Frontal cortex (tissue), 4 donors: ENCODE data around the gene SRRM2. TPM values are rescaled to one million over a fixed set of nuclear protein-coding genes. Genes with fewer than 3 reads are reported as not detected.
A peak's percentile ranks its signal among the peaks of the same experiment; 100 is the strongest.

ENCODE experiments used
- DNase-seq, 2 donors: peaks; one replicate each; pipeline ENCODE4 v3.0.0; 2012; ENCODE audit warnings: low spot score in 2 of 2
- FAIRE-seq: peaks from 2 replicates; lab custom pipeline; 2012; peaks lifted over from hg19 to GRCh38; lab: Jason Lieb, UNC
- total RNA-seq: library from RNA; depleted of rRNA; stranded (reverse); fragments of >200 nt; gene quantifications from one replicate; pipeline ENCODE4 v1.2.3, GENCODE V29; 2014
- donor health status: control.
- donor health status: control.
- donor health status: control.

SRRM2 gene
- total RNA-seq, 1 donor from 2014 or later: 40.8 TPM

GRCh38 chr16:2773188-2773968 is 20.9 kb downstream of the SRRM2 start:
- FAIRE-seq (no peak), DNase-seq (no peak)

DNA sequence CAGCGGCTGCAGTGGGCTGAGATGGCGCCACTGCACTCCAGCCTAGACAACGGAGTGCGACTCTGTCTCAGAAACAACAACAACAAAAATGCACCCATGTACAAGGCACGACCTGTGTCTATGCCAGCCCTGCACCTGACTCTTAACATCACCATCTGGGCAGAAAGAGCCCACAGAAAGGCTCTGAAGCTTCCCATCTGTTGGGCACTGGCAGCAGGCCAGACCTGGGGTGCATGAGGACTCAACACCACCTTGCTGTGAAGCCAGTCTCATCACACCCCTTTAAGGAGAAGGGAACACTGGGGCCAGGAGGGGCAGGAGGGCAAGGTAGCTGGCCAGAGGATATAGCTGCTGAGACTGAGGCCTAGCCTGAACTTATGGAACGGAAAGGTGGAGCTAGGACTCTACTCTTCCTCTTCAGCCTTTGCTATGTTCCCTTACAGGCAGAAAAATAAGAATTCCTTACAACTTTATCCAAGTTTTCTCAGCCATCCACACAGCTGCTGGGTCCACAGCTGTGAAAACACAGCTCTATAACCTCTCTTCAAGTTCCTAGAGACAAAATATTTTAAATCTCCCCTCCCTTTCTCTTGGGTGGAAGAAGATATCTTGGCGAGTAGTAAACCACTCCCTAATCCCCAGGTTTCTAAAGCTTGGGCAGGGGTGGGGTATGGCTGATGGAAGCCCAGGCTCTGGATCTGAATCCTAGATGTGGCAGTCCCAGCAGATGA is 21.9 kb downstream of the SRRM2 start:
- FAIRE-seq (no peak), DNase-seq (no peak)

- FAIRE-seq (no peak), DNase-seq (no peak)
Measured at GRCh38 chr16:2775131-2775716, 22.8 kb downstream of the SRRM2 start.

DNA sequence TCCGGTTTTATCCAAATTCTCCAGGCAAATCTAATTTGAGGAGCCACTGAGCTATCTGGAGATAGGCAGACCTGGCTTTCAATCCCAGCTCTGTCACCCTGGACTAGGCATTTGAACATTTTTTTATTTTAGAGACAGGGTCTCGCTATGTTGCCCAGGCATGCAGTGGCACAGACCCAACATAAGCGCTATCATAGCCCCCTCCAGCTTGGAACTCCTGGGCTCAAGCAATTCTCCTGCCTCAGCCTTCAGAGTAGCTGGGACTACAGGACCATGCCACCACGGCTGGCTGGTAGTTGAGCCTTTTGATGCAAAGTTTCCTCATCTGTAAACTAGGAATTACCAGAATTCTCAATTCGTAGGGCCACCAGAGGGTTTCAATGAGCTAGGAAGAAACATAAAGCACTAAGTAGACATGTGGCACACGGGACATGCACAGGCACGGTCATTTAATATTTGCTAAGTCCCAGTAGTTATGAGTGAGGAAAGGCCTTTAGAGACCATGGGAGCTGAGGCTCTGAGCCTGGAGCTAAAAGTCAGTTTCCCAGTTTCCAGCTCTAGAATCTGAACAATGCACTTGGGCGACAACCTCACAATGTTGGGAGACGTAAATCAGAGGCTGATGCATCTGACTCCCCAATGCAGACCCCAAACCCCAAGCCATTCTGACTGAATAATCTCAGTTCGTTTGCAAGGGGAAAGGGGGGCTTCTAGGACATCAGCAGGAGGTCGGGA is 23.5 kb downstream of the SRRM2 start:
- DNase-seq: no peak
- FAIRE-seq: no peak

DNA sequence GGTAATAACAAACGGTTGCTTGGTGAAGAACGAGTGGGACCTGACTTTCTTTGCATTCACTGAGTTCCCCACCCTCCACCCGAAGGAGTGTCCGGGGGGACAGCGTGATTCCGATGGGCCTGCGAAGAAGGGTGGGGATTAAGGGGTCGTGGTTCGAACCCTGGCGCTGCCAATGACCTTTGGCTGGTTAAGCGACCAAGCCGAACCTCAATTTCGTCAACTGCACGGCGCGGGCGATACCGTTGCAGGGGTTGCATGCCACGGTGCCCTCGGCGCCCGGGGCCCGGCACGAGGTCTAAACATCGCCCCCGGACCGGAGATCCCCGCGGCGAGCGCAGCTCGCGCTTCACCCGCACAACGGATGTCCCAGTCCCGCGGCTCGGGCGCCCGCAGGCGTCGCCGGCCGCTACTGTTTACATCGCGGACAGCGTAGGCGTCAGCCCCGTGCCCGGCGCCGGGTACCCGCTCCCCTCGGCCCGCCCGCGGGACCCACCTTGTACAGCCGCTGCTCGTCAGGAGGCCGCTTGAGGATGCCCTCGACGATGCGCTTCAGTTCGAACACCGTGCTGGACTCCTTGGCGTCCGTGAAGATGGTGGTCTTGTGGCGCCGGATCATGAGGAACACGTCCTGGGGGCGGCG is 24.2 kb downstream of the SRRM2 start:
- DNase-seq: peak in 1 of 2 donors; percentile 59
- FAIRE-seq: no peak

- DNase-seq (peak; percentile 97 to 98), FAIRE-seq (no peak)
Measured at GRCh38 chr16:2777231-2777902, 24.9 kb downstream of the SRRM2 start, which contains the start of gene ELOB. ELOB (minus strand) TSS chr16:2777280; CDS start chr16:2777239, 41 bp downstream.

DNA sequence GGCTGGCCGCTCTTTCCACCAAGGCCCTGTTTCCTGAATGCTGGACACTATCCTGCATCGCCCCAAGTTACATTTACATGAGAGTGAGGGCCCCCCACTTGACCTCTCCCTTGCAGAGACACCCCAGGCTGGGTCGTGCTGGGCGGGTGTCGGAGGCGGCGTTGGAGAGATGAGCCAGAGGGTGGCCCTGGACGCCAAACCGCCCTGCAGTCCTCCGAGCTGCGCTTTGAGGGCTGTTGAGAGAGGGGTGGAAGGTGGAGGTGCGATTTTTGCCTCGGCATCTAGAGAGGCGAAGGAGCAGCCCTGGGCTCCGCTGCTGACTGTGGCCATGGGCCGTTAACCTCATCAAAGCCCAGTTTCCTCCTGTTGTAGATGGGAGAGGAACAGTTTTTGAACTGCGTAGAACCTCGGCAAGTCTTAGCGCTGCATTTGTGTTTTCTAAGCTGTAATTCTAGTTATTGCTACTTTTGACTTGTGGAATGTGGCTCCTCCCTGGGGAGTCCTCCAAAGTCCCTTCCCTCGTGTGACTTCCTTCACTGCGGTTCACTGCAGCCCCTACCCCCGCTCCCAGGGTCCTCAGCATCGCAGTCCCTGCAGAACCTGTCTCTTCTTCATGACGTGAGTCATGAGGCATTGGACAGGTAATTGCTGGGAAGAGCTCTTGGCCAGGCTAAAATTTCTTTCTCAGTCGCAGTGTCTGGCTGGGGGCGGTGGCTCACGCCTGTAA is 25.6 kb downstream of the SRRM2 start:
- DNase-seq (peak in 1 of 2 donors; percentile 46), FAIRE-seq (no peak)

DNA sequence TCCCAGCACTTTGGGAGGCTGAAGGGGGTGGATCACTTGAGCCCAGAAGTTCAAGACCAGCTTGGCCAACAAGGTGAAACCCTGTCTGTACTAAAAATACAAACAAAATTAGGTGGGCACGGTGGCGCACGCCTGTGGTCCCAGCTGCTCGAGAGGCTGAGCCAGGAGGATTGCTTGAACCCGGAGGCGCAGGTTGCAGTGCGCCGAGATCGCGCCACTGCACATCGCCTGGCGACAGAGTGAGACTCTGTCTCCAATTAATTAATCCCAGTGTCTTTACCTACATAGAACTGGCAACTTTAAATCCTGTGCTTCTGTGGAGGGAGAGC is 26.2 kb downstream of the SRRM2 start:
- FAIRE-seq: no peak
- DNase-seq: no peak

- no peak for DNase-seq
- FAIRE-seq: no peak
Measured at GRCh38 chr16:2779151-2779920, 26.9 kb downstream of the SRRM2 start.

DNA sequence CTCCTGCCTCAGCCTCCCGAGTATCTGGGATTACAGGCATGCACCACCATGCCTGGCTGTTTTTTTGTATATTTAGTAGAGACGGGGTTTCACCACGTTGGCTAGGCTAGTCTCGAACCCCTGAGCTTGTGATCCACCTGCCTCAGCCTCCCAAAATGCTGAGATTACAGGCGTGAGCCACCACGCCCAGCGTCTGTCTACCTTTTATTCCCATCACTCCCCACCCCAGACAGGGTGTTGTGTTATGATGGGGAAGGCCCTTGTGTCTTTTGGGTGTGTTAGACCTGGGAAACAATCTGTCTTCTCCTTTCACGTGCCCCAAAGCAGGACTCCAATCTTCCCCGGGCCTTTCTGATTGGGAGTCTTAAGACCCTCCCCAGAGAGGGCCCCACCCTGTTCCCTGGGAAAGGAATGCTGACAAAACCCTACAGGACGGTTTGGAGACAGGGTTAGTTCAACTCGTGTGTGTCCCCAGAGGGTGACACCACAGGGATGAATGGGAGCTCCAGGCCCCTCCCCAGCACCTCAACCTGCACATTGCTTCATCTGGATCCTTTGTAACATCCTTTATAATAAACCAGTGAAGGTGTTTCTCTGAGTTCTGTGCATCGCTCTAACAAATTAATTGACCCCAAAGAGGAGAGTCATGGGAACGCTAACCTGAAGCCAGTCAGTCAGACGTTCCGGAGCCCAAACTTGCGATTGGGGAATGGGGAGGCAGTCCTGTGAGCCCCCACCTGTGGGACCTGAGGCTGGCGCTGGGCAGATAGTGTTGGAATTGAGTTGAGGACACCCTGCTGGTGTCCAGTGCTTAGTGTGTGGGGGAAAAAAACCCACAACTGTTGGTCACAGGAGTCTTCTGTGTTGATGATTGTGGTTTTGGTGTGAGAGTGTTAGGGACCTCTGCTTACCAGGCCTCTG is 27.8 kb downstream of the SRRM2 start:
- DNase-seq (no peak), FAIRE-seq (no peak)

DNA sequence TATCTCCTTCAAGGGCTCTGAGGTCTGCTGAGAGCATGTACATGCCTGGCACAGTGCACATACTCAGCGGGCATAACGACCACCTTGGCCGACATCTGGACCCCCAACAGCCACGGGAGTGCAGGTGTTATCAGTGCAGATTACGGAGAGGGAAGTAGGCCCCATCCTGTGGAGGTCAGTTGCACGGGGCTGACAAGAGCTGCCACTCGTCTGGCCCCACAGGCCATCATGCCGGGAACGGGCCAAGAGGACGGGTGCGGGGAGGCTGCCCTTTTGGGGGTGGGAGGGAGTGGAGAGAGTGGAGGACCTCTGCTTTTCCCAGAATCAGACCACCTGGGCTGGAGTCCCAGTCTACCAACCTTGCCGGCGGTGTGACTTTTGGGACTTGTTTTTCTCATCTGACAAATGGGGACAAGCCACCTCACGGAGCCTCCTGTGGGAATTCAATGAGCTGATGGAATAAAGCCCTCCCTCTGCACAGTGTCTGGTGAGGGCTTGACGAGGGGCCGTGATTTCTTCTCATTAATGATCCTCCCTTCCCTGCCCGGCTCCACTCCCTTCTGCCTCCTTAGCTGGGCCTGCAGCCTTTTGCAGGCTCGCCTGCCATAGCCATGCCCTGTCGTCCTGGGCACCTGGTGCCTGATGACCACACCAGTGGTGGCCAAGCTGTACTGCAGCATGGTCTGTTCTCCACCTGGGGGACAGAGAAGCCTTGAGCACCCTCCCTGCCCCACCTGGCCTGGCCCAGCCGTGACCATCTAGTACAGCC is 30.3 kb downstream of the SRRM2 start:
- DNase-seq: no peak
- FAIRE-seq: no peak

DNA sequence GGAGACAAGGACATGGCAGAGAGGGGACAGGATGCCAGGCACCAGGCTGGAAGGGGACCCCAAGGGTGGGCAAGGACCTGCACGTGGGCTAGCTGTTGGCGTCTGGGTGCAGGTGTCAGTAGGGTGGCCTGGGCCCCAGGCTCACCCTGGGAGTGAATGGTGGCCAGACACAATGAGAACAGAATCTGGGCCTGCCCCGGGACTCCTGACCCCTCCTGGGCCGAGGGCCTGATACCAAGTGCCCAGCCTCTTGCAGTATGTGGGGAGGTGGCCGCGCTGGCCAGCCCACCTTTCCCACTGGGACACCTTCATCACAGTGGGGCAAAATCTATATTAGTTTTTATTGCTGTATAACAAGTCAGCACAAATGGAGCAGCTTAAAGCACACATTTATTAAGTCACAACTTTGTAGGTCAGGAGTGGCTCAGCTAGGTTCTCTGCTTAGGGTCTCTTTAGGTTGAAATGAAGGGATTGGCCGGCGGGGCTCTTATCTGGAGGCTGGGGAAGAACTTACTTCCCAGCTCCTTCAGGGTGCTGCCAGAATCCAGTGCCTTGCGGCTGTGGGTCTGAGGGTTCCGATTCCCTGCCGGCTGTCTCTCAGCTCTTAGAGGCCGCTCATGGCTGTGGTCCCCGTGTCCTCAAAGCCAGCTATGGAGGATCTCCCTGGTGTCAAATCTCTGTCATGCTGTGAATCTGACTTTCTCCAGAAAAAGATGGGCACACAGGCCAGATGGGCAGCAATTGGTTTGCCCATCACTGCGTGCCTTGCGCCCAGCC is 31.3 kb downstream of the SRRM2 start:
- DNase-seq: no peak
- FAIRE-seq: no peak

- FAIRE-seq (no peak), DNase-seq (no peak)
Measured at GRCh38 chr16:2784358-2785100, 32.1 kb downstream of the SRRM2 start.

GRCh38 chr16:2785101-2785991 is 32.9 kb downstream of the SRRM2 start:
- DNase-seq (peak in 1 of 2 donors; percentile 58), FAIRE-seq (no peak)
